GM19397 (cell line): ENCODE results near the gene NRG2.

Experiments
- ATAC-seq: cut with Tn5 transposase; IDR thresholded peaks from one replicate; pipeline ENCODE4 v1.9.1; 2021; ENCODE audit warnings: mild to moderate bottlenecking, moderate library complexity; ENCODE audit not compliant: unreplicated experiment

The NRG2 gene

GRCh38 chr5:139951983-139952382 lies 91.1 kb downstream of the NRG2 start:
- ATAC-seq = no peak

DNA sequence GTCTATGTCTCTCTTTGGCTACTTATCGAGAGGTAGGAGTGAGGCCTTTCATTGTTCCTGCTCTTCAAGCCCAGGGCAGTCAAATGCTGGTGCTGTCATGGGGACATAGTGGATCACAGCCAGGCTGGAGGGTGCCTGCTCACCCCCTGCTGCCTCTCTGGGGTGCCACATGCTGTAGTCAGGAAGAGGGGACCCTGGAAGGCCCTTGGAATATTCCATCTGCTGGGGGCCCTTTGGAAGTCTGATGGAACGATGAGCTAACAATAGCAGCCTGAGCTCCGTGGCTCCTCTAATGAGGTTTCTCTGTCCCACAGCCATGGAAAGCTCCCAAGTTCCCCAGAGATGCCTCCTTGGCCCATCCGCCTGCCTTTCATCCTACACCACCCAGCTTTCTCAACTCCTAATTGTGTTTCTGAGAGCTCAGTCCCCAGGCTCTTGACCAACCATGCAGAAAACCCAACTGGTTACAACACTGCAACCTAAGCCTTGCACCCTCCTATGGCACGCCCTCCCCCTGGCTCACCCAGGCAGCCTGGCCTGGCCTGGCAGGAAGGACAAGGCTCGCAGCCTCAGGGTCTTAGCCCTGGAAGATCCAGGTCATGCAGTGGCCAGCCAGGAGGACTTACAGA lies 91.7 kb downstream of the NRG2 start:
- ATAC-seq = no peak

DNA sequence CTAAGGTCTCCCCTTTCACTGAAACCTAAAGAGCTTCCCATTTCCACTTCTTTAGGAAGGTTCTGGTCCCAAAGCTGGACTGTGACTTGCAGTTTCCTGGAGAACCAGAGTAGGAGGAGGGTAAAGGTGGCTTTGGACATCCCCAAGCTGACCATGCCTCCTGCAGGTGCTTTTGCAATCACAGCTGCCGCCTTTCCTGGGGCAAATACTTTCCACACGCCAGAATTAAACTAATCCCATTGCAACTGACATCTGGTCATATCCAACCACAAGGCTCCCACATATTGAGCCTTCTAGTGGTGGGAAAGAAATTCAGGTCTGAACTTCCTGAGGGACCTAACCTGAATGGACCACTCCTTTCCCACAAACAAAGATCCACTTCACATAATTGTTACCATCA lies 92.7 kb downstream of the NRG2 start:
- no peak for ATAC-seq

DNA sequence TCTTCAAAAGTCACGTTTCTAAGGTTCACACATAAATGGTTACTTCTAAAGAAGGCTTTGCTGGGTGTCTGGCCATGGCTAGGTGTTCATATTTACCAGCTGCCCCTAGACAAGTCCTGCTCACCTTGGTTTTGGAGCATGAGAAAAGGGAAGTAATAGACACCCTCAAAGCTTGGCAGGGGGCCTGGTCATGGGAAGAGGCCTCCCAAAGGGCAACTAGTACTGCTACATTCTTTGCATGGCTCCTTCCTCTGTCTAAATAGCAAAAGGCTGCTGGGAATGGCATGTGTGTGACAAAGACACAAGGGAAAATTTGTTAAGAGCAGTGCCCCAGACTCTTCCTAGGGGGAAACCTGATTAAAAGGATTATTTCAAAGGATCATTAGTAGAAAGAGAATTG lies 93.4 kb downstream of the NRG2 start:
- ATAC-seq = no peak

DNA sequence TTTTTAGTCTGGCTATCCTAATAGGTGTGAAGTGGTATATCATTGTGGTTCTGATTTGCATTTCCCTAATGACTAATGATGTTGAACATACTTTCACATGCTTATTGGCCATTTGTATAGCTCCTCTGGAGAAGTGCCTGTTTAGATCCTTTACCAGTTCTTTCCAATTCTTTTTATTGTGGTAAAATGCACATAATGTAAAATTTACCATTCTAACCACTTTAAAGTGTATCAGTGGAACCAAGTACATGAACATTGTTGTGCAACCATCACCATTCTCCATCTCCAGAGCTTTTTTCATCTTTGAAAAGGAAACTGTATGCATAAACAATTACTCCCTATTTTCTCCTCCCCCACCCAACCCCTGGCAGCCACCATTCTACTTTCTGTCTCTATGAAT lies 95.4 kb downstream of the NRG2 start:
- ATAC-seq = no peak

DNA sequence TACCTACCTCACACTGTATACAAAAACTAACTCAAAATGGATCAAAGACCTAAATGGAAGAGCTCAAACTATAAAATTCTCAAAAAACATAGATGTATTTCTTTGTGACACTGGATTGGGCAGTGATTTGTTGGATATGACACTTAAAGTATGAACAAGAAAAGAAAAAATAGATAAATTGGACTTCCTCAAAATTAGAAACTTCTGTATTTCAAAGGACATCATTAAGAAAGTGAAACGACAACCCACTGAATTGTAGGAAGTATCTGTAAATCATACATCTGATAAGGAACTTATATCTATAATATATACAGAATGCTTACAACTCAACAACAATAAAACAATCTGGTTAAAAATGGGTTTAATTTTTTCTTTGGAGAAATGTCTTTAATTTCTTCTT lies 96.7 kb downstream of the NRG2 start:
- ATAC-seq = no peak

- no peak for ATAC-seq
These were observed 97.1 kb downstream of the NRG2 start for GRCh38 chr5:139946006-139946405.

GRCh38 chr5:139942243-139942642 lies 100.9 kb downstream of the NRG2 start:
- ATAC-seq = no peak

GRCh38 chr5:139930406-139930805 lies 112.7 kb downstream of the NRG2 start:
- ATAC-seq = no peak

GRCh38 chr5:139926797-139927503 lies 116.1 kb downstream of the NRG2 start:
- ATAC-seq = no peak

DNA sequence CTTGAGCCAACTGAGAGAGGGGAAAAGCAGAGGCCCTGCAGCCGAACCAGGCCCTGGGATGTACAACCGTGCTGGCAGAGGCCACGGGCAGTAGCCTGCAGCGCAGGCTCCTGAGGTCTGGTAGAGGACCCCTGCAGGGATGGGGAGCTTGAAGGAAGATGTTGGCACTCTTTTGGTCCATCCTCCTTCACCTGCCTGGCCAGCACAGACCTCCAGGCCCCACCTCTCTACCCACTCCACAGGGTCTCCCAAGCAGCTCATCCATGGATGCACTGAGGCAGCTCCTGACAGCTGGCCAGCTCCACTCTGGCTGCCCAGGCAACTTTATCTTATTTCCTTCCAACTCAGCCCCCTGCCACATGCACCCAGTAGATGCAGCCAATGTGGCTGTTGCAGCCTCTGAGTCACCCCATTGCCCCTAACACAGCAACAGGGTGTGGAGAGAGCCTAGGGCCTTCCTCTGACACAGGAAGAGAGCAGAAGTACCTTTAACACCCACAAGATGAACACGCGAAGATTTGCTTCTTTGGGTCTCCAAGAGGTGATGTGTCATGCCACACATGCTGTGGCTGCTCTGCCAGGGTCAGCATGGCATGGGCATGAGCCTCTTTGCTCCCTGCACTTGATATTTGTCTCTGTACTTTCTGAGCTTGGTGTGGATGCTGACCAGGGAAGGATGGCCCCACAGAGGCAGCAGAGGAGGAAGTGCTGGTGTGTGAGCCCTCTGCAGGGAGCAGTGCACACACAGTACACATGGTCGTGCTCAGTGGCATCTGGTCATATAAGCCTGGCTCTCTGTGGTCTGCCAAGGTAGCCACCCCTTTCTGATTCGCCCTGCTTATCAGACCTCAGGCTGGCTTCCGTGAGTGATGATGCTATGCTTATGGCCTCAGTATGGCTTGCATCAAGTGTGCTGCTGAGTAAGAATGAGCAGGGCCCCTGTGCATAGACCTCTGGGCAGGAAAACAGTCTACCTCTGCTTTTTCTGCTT lies 117.2 kb downstream of the NRG2 start:
- ATAC-seq = no peak

- no peak for ATAC-seq
These were observed 117.9 kb downstream of the NRG2 start for GRCh38 chr5:139925216-139925562.

DNA sequence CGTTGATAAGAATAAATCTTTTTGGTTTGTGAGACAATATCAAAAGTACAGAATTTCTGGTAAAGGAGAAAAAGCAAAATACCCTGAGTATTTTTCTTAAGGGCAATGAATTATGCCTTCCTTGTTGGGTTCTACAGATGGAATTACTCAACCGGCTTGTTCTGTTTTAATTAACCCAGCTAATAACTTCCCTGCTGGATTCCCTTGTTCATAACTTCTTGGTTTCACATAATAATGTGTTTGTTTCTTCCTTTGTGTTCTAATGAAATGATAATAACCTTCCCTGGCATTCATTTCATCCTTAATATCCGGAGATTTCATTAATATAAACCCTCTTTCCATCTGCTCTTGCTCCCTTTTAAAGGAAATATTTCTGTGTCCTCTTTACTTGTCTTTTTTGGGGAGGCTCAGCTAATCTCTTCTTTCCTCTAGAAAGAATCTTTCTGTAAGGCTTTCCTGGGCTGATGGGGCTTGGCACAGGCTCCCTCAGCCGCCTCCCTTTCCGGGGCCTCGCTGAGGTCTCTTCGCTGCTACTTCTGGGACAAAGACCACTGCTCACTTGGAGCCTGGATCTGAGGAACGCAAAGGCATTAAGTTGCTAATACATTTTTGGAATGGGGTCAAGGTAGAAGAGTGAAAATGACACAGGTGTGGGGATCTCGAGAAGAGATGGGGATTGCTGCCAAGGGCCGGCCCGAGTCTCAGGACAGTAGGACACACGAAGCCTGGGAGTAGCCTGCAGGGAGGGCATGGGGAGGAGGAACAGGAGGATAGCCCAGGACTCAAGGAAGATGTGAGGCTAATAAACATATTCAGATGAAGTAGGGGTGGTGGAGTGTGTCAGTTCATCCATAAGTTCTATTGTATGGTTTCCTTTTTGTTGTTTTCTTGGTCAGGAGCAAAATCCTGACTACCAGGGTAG lies 118.5 kb downstream of the NRG2 start:
- no peak for ATAC-seq

- ATAC-seq = no peak
These were observed 123.8 kb downstream of the NRG2 start for GRCh38 chr5:139919308-139919707.

GRCh38 chr5:139915834-139916233 lies 127.3 kb downstream of the NRG2 start:
- ATAC-seq = no peak

DNA sequence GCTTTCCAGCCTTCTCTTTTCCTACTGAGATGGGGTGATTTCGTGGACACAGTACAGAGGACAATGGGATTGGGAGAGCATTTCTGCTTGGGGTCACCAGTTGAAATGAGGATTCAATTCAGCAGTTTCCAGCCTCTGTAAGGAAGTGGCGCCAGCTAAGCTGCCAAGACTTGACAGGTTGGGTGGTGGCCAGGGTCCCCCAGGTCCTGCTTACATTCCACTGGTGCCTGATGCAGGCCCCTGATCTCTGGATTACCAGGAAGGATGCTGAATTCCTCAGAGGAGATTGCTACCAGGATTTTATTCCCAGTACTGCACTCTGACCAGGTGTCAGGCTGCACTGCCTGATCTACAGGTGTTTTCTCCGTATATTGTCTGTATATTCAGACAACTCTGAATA lies 127.8 kb downstream of the NRG2 start:
- no peak for ATAC-seq

DNA sequence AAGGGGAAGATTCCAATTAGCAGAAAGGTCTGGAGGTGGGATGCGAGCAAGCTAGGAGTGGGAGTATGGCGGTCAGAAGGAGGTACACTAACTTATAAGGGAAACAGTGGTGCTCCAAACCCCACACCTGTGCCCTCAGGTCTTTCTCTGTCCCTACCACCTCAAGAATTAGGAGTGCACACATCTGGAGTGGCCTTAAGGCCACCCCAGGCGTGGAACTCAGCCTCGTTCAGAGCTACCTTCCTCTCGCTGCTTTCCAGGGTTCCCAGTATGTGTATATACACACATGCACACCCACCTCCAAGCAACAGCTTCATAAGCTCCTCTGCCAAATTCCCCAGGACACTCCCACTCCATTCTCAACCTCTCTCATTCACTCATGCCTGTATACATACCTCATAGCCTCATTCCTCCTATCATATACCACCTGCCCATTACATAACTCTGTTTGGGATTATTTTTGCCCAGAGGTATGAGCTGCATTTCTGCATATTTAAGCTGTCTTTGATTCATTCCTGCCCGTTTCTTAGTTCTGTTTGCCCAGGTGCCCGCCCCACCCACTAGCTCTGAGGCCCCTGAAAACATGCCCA lies 128.8 kb downstream of the NRG2 start:
- no peak for ATAC-seq

- no peak for ATAC-seq
These were observed 130.3 kb downstream of the NRG2 start for GRCh38 chr5:139912804-139913203.

- no peak for ATAC-seq
These were observed 130.9 kb downstream of the NRG2 start for GRCh38 chr5:139912158-139912557.

- ATAC-seq = no peak
These were observed 131.5 kb downstream of the NRG2 start for GRCh38 chr5:139911425-139912120.
